Neural cell (in vitro differentiated cells): ENCODE data around the gene PANK1. TPM values are rescaled to one million over a fixed set of nuclear protein-coding genes. Genes with fewer than 3 reads are reported as not detected.

Source experiments
- H2AFZ ChIP-seq: fragments of 200-600, 300-800 bp; sonication (generic), shearing (Covaris generic); 2 replicates; pipeline ENCODE4 v1.6.0; 2014; ENCODE audit warnings: low read depth, mild to moderate bottlenecking, antibody characterized with exemption, low read length, moderate library complexity
- H3F3A ChIP-seq: fragments of 200-600 bp; shearing (Covaris generic); 2 replicates; pipeline ENCODE4 v1.6.1; 2016; ENCODE audit warnings: mild to moderate bottlenecking, moderate library complexity, mixed read lengths, antibody characterized with exemption, low read length; ENCODE audit not compliant: insufficient read depth, poor library complexity, severe bottlenecking
- H3K27ac ChIP-seq: fragments of 200-600, 300-800 bp; sonication (generic), shearing (Covaris generic); 2 replicates; pipeline ENCODE4 v1.5.1; 2014; ENCODE audit warnings: mild to moderate bottlenecking, low read length, moderate library complexity
- H3K27me3 ChIP-seq: fragments of 300-800, 200-600 bp; sonication (generic), shearing (Covaris generic); 2 replicates; pipeline ENCODE4 v1.6.0; 2014; ENCODE audit warnings: mild to moderate bottlenecking, low read depth, low read length, moderate library complexity; ENCODE audit not compliant: insufficient read depth
- H3K36me3 ChIP-seq: fragments of 300-800, 200-600 bp; sonication (generic), shearing (Covaris generic); 2 replicates; pipeline ENCODE4 v1.5.1; 2014; ENCODE audit warnings: mild to moderate bottlenecking, antibody characterized with exemption, low read length, moderate library complexity; ENCODE audit not compliant: insufficient read depth
- H3K4me2 ChIP-seq: fragments of 300-800, 200-600 bp; sonication (generic), shearing (Covaris generic); 2 replicates; pipeline ENCODE4 v1.6.0; 2014; ENCODE audit warnings: mild to moderate bottlenecking, low read length
- H3K4me3 ChIP-seq: fragments of 300-800, 200-600 bp; sonication (generic), shearing (Covaris generic); 2 replicates; pipeline ENCODE4 v1.5.1; 2014; ENCODE audit warnings: mild to moderate bottlenecking, low read length, moderate library complexity
- H3K79me2 ChIP-seq: fragments of 200-600 bp; shearing (Covaris generic); replicated peaks from 2 replicates; pipeline ENCODE4 v1.6.0; 2014; ENCODE audit warnings: mild to moderate bottlenecking, low read length, moderate library complexity; ENCODE audit not compliant: insufficient read depth
- H3K9ac ChIP-seq: fragments of 300-800, 200-600 bp; sonication (generic), shearing (Covaris generic); 2 replicates; pipeline ENCODE4 v1.6.1; 2016; ENCODE audit warnings: mild to moderate bottlenecking, low read length, mixed read lengths
- H3K9me2 ChIP-seq: fragments of 200-600 bp; shearing (Covaris generic); 2 replicates; pipeline ENCODE4 v1.6.1; 2016; ENCODE audit warnings: mild to moderate bottlenecking, low read length, mixed read lengths; ENCODE audit not compliant: insufficient read depth
- H3K9me3 ChIP-seq: fragments of 200-600, 300-800 bp; sonication (generic), shearing (Covaris generic); 2 replicates; pipeline ENCODE4 v1.6.1; 2016; ENCODE audit warnings: mild to moderate bottlenecking, mixed run types, low read length, moderate library complexity, mixed read lengths
- H4K20me1 ChIP-seq: fragments of 200-600 bp; shearing (Covaris generic); 2 replicates; pipeline ENCODE4 v1.6.1; 2016; ENCODE audit warnings: mild to moderate bottlenecking, mixed run types; ENCODE audit not compliant: insufficient read depth
- EP300 ChIP-seq: fragments of 450-650 bp; conservative IDR thresholded peaks from 2 replicates; pipeline ENCODE4 v1.6.1; 2014; ENCODE audit warnings: antibody characterized with exemption, mild to moderate bottlenecking, moderate library complexity; ENCODE audit not compliant: poor library complexity, severe bottlenecking
- EZH2 ChIP-seq: fragments of 200-600, 300-800 bp; shearing (Covaris generic), sonication (generic); IDR thresholded peaks from 2 replicates; pipeline ENCODE4 v1.6.1; 2014; ENCODE audit warnings: antibody characterized with exemption, low read length, borderline replicate concordance, mild to moderate bottlenecking; ENCODE audit not compliant: insufficient read depth, poor library complexity, severe bottlenecking
- MXI1 ChIP-seq: fragments of 450-650 bp; conservative IDR thresholded peaks from 2 replicates; pipeline ENCODE4 v1.6.1; 2014; ENCODE audit warnings: antibody characterized with exemption, mild to moderate bottlenecking; ENCODE audit not compliant: poor library complexity, severe bottlenecking
- POLR2AphosphoS5 ChIP-seq: IDR thresholded peaks from 2 replicates; pipeline ENCODE4 v1.6.1; 2012
- RAD21 ChIP-seq: fragments of 450-650 bp; conservative IDR thresholded peaks from 2 replicates; pipeline ENCODE4 v1.6.1; 2014; ENCODE audit warnings: antibody characterized with exemption, mild to moderate bottlenecking, moderate library complexity
- SMC3 ChIP-seq: fragments of 450-650 bp; conservative IDR thresholded peaks from 2 replicates; pipeline ENCODE4 v1.6.1; 2014; ENCODE audit warnings: antibody characterized with exemption, mild to moderate bottlenecking, moderate library complexity; ENCODE audit not compliant: poor library complexity
- TAF1 ChIP-seq: IDR thresholded peaks from 2 replicates; pipeline ENCODE4 v1.6.1; 2012; ENCODE audit warnings: low read depth
- polyA plus RNA-seq: library from polyadenylated mRNA; depleted of rRNA; stranded (reverse); fragments of >200 nt; gene quantifications from 2 replicates; pipeline ENCODE4 v1.2.3, GENCODE V29; 2014
- TF ChIP-seq, protein P1 (sequence below): IDR thresholded peaks from 2 replicates; pipeline ENCODE4 v1.6.1; 2012; ENCODE audit warnings: borderline replicate concordance
- TF ChIP-seq, protein P2 (sequence below): fragments of 450-650 bp; IDR thresholded peaks from 2 replicates; pipeline ENCODE4 v1.5.1; 2014; ENCODE audit warnings: antibody characterized with exemption, mild to moderate bottlenecking, moderate library complexity; ENCODE audit not compliant: poor library complexity, severe bottlenecking

The PANK1 gene
- polyA plus RNA-seq, 1 donor from 2014 or later: 15.4 TPM

DNA sequence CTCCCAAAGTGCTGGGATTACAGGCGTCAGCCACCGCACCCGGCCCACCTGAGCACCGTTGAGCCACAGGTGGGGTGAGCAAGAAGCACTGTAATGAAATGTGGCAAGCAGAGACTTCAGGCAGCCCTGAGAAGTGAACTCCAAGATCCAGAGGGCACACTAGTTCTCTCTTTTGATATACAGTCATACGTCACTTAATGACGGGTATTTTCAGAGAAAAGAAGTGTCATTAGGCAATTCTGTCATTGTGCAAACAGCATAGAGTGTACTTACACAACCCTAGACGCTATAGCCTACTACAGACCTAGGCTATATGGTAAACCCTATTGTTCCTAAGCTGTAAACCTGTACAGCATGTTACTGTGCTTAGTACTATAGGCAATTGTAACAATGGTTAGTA, 7.9 kb downstream of the PANK1 start:
- no peaks in the 10 kb centered on the region for H3F3A ChIP-seq
- H3K9ac ChIP-seq: no peak overlapping the region
- H2AFZ ChIP-seq: no peak overlapping the region
- no peaks in the 10 kb centered on the region for H3K9me2 ChIP-seq
- H3K9me3 ChIP-seq: no peaks in the 10 kb centered on the region
- no peak overlapping the region for H3K27ac ChIP-seq
- H4K20me1 ChIP-seq: no peaks in the 10 kb centered on the region
- H3K79me2 ChIP-seq: peaks cover 58% of the 10 kb centered on the region
- no peak overlapping the region for H3K4me3 ChIP-seq
- TF ChIP-seq EZH2 (no peak), MXI1 (no peak), TAF1 (no peak), SMC3 (no peak), RAD21 (no peak), EP300 (no peak), POLR2AphosphoS5 (no peak)
- TF ChIP-seq, protein P1, sequence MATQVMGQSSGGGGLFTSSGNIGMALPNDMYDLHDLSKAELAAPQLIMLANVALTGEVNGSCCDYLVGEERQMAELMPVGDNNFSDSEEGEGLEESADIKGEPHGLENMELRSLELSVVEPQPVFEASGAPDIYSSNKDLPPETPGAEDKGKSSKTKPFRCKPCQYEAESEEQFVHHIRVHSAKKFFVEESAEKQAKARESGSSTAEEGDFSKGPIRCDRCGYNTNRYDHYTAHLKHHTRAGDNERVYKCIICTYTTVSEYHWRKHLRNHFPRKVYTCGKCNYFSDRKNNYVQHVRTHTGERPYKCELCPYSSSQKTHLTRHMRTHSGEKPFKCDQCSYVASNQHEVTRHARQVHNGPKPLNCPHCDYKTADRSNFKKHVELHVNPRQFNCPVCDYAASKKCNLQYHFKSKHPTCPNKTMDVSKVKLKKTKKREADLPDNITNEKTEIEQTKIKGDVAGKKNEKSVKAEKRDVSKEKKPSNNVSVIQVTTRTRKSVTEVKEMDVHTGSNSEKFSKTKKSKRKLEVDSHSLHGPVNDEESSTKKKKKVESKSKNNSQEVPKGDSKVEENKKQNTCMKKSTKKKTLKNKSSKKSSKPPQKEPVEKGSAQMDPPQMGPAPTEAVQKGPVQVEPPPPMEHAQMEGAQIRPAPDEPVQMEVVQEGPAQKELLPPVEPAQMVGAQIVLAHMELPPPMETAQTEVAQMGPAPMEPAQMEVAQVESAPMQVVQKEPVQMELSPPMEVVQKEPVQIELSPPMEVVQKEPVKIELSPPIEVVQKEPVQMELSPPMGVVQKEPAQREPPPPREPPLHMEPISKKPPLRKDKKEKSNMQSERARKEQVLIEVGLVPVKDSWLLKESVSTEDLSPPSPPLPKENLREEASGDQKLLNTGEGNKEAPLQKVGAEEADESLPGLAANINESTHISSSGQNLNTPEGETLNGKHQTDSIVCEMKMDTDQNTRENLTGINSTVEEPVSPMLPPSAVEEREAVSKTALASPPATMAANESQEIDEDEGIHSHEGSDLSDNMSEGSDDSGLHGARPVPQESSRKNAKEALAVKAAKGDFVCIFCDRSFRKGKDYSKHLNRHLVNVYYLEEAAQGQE: no peak
- TF ChIP-seq, protein P2, sequence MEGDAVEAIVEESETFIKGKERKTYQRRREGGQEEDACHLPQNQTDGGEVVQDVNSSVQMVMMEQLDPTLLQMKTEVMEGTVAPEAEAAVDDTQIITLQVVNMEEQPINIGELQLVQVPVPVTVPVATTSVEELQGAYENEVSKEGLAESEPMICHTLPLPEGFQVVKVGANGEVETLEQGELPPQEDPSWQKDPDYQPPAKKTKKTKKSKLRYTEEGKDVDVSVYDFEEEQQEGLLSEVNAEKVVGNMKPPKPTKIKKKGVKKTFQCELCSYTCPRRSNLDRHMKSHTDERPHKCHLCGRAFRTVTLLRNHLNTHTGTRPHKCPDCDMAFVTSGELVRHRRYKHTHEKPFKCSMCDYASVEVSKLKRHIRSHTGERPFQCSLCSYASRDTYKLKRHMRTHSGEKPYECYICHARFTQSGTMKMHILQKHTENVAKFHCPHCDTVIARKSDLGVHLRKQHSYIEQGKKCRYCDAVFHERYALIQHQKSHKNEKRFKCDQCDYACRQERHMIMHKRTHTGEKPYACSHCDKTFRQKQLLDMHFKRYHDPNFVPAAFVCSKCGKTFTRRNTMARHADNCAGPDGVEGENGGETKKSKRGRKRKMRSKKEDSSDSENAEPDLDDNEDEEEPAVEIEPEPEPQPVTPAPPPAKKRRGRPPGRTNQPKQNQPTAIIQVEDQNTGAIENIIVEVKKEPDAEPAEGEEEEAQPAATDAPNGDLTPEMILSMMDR: no peak
- H3K36me3 ChIP-seq: no peaks in the 10 kb centered on the region
- H3K27me3 ChIP-seq: no peaks in the 10 kb centered on the region
- no peak overlapping the region for H3K4me2 ChIP-seq

DNA sequence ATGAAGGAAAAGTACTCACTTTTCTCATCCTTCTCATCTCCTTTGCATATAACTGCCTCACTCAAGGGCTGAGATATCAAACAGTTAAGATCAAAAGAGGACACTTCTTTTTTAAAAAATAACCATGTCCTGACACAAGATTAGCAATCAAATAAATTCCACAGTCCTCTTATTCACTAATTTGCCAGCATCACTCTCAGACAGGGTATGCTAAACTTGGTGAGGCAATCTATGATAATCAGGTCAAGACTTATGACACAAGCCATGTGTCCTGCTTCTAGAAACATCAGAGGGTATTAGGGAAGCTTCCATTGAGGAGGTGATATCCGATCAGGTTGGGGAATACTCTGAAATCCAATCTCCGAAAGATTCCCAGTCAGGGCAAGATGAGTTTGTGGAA, 10.4 kb downstream of the PANK1 start:
- Histone ChIP-seq H3K4me2 (no peak overlapping the region), H3K79me2 (peaks cover 36% of the 10 kb centered on the region), H3F3A (no peaks in the 10 kb centered on the region), H3K36me3 (no peaks in the 10 kb centered on the region), H3K9me3 (no peaks in the 10 kb centered on the region), H4K20me1 (no peaks in the 10 kb centered on the region), H3K27ac (no peak overlapping the region), H2AFZ (no peak overlapping the region), H3K9me2 (no peaks in the 10 kb centered on the region), H3K9ac (no peak overlapping the region), H3K27me3 (no peaks in the 10 kb centered on the region), H3K4me3 (no peak overlapping the region)
- TF ChIP-seq MXI1: no peak
- TF ChIP-seq RAD21: no peak
- TF ChIP-seq, protein P2: no peak
- TF ChIP-seq, protein P1: no peak
- TF ChIP-seq EZH2: no peak
- no peak for TF ChIP-seq EP300
- no peak for TF ChIP-seq SMC3
- TF ChIP-seq POLR2AphosphoS5: no peak
- no peak for TF ChIP-seq TAF1
